HG02840 (cell line): ENCODE data around the gene KCNAB3.

Experiments used
- ATAC-seq: cut with Tn5 transposase; IDR thresholded peaks from one replicate; pipeline ENCODE4 v1.9.1; 2021; ENCODE audit warnings: mild to moderate bottlenecking, moderate library complexity, moderate number of reproducible peaks; ENCODE audit not compliant: unreplicated experiment, low FRiP score

KCNAB3 gene

DNA sequence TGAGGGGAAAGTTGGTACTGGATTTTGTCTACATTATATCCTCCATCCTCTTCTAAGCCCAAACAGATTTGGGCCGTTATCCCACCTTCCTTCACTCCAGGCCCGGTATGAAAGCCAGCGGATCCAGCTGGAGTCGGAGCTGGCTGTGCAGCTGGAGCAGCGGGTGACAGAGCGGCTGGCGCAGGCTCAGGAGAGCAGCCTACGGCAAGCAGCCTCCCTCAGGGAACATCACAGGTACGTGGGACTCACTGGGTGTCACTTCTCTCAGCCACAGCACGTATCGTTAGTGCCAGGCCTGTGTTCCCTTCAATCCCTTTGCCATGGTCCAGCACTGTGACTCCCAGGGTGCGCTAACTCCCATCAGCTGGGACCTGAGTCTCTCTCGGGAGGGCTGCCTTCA lies 13.6 kb upstream of the KCNAB3 start:
- no peak for ATAC-seq

DNA sequence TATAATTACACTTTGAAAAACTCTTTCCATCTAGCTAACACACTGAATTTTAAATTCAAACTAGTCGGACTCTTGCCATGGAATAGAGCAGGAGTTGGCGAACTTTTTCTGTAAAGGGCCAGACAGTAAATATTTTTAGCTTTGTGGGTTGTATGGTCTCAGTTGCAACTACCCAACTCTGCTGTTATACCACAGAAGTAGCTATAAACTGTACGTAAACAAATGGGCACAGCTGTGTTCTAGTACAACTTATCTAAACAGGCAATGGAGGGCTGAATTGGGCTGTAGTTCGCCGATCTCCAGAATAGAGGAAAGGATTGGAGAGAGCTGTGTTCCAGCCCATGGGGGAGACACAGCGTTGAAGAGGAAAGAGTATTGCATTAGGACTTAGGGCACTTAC lies 11.1 kb upstream of the KCNAB3 start:
- no peak for ATAC-seq

DNA sequence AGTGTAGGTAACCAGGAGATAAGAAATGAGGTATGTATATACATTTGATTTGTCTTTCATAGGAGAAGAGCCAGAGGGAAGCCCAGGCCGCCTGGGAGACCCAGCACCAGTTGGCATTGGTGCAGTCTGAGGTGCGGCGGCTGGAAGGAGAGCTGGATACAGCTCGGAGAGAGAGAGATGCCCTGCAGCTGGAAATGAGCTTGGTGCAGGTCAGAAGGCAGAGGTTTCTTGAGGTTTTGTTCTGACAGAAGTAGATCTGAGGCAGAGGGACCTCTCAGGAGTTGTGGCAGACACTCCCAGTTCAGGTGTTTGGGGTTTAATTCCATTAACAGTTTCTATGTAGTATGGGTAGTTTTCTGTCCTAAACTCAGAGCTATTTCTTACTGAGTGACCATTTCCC lies 10.4 kb upstream of the KCNAB3 start:
- no peak for ATAC-seq

DNA sequence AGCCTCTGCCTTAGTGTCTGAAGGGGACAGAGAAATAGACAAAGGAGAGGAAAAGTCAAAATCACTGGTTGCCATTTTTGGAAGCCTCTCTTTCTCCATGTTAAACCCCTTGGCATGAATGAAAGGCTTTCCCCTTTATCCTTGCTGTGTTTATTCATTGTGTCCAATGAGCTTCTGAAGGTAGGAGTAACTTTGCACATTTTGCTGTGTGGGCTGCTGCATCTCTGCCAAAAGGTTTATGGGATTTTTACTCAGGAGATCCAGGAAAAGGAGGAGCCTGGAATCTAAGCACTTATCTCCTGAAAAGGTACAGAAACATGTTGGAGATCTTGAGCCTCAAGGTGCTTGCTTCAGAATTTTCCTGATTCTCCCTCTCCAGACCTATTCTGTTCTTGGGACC lies 6.2 kb upstream of the KCNAB3 start:
- ATAC-seq: no peak

DNA sequence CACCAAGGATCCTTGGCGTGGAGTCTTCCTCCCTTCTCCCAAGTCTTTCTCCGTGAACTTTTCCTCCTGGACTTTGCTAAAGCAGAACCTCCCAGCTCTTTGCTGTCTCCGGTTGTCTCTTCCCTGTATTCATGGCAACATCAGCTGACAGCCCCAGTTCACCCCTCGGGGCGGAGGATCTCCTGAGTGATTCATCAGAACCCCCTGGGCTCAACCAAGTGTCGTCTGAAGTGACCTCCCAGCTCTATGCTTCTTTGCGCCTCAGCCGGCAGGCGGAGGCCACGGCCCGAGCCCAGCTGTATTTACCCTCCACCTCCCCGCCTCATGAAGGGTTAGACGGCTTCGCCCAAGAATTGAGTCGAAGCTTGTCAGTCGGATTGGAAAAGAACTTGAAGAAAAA lies 3.3 kb upstream of the KCNAB3 start:
- no peak for ATAC-seq

DNA sequence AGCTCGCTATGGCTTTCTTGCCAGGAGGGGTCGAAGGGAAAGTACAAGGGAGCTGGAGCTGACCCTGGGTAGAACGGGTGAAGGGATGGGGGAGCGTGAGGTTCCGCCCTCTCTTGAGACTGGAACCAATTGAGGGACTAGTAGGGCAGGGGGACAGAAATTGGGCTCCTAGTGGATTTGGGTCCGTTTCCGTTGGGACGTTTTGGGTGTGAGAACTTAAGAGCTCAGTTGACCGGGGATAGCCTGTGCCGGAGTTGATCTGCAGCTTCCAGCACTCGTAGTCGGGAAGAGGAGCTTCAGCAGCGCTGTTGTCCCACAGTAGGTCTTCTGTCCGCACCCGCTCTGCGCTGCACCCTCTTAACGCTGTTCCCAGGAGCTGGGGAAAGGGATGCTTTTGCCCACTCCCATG lies 2.8 kb upstream of the KCNAB3 start:
- ATAC-seq: no peak

DNA sequence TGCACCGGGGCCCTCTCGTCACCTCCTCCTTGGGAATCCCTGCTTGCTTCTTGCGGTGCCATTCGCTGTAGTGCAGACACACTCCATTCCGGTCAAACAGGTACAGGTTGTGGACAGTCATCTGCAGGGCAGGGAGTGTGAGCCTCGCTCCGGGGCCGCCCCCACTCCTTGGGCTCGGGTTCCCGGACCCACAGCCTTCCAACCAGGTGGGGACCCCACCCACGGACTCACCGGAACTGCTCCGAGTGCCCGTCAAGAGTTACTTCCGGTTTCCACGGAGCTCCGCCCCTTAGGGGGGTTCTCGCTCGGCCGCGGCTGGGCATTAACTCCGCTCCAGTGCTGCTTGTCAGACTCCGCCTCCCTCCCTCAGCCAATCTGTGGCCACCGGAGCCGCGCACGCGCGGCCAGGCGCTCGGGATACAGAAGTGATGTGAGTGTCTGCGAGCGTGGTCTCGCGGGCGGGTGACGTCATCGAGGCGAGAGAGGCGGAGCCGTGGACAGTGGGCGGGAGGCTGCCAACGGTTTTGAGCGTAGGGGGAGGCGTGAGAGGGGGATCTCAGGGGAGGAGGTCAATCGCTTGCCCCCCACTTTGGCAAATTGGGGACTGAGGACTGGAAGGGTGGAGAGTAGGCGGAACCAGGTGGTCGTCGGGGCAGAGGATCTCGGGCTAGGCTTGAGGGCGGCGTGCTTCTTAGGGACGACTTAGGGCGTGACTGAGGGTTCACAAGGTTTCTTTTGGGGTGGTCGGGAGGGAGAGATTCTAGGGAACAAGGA lies 2.2 kb upstream of the KCNAB3 start, which contains the start of the genes CNTROB and TRAPPC1:
Gene CNTROB, plus strand, starts transcription at position 498 of the 774 bp plus-strand sequence. CDS start 874 bp downstream, outside the sequence.
Gene TRAPPC1, minus strand, starts transcription at position 238 of the 774 bp plus-strand sequence. Its CDS starts 117 bp downstream, at position 121.
- ATAC-seq: peak; percentile 95

DNA sequence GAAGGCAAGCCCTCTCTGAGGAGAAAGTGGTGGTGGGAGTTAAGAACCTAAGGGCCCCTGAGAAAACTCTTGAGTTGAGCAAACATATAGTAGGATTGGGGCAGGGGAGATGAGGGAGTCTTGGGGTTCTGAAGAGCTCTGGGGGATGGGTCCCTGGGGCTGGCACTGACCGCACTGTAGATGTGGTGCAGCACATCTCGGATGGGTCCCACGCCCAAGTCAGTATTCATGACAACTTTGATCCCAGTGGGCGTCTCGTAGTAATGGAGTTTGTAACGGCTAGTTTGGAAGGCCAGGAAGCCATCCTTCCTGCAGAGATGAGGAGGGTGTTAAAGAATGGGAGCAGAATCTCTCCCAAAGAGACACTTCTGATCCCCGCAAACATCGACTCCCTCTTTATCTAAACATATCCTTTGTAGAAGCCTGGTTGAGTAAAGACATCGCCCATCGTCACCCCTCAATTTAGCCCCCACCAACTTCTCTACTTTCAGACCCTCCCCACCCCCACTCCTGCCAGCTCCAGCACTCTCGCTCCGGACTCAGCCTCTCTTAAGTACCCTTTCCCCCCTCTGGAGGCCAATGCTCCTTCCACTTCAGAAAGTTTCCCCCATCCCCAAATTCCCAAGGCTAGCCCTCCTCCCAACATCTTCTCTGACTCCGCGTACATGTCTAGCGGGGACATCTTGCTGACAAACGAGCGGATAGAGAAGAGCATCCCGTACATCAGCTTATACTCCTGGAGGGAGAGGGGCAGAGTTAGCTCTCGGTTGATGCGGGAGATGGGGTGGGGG lies 1.4 kb upstream of the KCNAB3 start:
- no peak for ATAC-seq

DNA sequence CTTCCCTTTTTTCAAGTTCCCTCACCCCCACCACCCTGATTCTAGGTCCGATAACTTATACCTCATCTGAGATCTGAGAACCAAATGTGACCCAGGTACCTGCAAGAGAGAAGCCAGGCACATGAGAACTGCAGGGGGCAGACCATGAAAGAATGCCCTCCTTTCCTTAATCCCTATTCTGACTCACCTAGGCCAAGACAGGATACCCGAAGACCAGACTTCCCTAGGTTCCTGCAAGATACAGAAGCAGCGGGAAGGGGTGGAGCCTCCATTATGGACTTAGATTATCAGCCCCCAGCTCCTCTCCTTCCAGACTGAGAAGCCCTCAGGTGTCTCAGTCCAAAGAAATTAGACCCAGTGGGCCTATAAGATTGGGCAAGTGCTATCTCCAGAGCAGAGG lies 2.1 kb downstream of the KCNAB3 start:
- no peak for ATAC-seq

DNA sequence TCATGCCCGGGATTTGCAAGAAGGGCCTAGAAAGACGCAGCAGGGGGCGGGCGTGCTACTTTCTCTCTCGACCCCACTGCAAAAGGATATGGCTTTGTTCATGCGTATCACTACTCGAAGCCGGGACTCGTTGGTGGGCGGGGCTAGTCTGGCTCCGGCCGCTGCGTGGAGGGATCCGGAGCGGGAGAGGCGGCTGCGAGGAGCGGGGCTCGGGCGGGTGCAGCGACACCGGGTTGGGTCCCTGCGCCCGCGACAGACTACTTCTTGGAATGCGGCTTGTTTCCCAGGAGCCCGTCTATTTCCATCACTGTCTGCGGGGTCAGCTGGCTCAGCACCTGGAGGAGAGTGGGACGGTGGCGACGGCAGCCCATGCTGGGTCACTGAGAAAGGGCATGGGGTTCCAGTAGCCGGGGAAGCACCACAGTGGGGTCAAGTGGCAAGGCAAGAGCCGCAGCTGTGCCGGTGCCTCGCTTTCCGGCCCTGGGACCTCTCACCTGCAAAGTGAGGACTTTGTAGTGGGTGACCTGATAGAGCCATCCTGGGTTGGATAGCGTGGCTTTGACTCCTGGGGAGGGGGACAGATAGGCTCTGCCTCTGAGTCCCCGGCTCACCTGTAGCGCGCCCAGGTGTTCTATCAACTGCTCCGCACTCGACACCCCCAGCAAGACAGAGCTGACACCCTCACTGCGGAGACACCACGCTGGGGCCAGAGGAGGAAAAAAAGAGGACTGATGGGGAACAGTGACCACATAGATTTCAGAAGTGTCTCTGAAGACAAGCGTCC lies 6.6 kb downstream of the KCNAB3 start:
- no peak for ATAC-seq

DNA sequence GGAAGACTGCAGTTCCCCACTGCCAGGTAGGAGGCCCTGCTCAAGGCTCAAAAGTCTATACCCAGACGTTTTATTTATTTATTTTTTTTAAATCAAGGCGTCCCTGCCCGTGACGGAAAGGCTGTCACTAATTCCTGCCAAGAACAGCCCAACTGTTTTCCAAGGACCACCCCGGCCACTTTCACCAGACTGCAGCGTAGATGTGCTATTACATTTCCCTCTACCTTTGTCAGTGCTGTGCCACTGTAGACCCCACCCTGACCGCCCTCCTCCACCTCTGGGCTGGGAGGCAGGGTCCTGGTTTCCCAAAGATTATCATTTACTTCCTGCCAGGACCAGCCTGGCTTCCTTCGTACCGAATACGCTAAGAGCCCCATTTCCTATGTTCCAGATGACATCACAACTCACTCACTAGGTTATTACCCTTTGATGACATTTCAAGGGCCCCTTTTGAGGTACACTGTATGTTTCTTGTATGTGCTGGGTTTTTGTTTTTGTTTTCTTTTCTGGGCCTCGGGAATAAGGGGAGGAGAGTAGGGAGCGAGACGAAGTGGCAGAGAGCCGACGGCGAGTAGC lies 7.3 kb downstream of the KCNAB3 start:
- ATAC-seq: no peak

DNA sequence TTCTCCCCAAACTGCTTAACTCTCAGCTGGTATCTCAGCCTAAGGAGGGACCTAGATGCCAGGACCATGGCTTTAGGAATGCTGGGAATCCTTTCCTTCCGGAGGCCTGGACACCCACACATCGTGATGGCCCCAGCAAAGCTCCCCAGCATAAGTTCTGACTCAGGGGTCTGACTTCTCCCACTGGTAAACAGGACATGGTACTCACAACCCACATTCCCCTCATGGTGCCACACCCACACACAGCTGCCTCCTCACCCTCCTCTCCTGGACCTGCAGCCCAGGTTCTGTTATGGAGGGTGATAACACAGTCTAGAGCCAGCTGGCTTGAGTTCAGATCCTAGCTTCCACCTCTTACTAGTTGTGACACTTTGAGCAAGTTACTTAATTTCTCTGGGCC lies 12.8 kb downstream of the KCNAB3 start:
- ATAC-seq: no peak

DNA sequence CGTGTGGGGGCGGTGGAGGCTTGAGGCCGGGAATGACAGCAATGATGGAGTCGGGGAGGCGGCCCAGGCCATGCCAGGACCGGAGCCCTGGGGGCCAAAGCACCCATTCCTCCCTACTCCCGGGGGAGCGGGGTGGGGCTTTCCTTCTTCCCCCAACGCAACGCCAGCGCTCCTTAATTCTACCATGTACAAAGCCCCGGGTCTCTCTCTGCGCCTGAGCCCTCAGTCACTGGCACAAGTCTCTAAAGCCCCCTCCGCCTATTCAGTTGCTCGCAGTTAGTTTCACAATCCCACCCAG lies 13.3 kb downstream of the KCNAB3 start:
- peak; percentile 20 for ATAC-seq

DNA sequence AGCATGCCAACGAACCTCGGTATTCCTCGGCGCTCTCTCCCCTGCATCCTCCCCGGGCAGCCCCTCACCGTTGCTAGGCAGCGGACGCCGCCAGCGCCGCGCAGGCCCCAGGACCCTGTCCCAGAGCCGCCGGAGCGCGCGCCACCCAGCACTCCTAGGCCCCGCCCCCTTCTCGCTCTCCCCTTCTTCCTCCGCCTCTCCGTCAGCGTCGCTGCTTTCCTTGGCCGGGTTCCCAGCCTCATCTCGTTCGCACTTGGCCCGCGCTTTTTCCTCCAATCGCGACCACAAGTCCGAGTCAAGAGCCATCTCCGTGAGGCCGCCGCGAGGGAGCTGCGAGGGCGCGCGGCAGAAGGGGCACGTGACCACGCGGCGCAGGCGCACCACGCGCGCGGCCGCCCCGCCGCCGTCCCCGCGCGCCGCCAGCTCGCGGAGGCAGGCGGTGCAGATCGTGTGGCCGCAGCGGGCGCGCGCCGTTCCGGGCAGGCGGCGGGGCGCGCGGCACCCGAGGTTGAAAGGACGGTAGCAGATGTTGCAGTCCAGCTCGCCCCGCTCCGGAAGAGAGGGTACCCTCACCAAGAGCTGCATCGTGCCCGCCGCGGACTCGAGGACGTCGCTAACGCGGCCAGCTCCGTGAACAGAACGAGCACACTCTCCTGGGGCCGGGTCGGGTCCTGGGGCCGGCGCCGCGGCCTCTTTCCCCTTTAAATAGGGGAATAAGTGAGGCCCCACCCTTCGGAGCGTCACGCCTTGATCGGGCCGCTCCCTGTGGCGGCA lies 13.9 kb downstream of the KCNAB3 start, which contains the start of gene RNF227:
Gene RNF227, minus strand, starts transcription at position 679 of the 774 bp plus-strand sequence. Its CDS starts 94 bp downstream, at position 585.
- peak; percentile 66 for ATAC-seq

DNA sequence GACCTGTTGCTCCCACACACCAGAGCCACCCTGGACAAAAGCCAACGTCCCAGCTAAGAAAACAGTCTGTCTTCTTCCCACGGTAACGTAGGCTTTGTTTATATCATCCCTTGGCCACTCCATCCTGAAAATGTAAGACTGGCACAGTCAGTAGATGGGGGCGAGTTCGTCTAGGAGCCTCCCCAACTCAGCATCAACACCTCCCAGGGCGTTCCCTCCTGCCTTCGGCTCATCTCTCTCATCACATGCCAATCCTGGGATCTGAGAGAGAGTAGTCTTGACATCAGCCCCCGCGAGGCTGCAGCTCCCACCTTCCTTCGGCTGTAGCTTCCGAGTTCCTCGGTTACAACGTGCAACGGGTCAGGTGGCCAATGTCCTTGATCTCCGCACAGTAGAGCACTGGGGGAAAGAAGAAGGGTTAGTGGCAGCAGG lies 14.5 kb downstream of the KCNAB3 start:
- ATAC-seq: peak; percentile 16

DNA sequence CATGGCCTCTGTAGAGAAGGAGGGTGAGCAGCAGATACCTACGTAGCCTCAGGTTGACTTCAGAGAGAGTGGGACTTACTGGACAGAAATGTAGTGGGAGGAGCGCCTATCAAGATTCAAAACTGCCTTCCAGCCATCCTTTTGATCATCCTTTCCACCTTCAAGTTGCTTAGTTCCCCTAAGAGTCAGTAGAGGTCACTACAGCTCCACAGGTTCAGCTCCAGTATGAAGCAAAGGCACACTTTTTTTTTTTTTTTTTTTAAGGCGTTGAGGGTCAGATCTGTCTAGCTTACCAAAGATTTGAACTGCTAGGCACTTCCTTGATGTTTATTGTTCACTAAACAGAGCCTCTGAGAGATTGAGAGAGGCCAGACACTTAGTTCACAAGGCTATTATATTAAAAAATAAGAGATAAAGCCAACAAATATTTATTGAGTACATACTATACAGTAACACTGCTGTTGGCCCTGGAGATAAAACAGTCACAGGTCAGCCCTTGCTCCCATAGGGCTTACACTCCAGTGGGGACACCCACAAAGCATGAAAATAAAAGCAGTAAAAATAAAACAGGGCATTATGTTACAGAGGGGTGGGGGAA lies 16.6 kb downstream of the KCNAB3 start:
- ATAC-seq: no peak

DNA sequence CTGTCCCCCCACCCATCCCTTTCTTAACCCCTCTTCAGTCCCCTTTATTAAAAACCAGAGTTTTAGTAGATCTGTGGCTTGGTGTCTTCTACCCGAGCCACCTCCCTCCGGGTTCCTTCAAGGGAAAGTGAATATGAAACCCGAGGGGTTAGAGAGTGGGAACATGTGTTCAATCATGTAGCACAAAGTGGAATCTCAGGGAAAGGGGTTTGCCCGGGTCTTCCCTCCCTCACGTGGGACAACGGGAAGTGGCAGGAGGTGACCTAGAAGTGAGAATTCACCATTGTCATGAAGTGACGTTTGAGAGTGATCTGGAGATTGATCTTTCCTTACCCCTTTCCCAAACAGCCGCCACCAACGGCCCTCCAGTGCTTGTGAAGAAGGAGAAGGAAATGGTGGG lies 18.5 kb downstream of the KCNAB3 start:
- ATAC-seq: no peak

DNA sequence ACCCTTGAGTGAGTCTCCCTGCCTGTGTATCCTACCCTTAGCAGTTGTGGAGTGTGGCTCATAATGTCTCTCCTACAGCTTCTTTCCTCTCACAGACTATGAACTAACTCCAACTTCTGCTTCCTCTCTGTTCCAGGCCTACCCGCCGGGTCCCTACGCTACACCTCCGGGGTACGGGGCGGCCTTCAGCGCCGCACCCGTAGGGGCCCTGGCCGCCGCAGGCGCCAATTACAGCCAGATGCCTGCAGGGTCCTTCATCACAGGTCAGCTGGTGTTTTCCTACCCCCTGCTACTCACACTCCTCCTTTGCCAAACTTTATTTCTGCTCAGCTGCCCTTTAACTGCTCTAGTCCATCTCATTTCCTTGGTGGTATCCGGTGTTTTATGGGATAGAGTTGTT lies 18.9 kb downstream of the KCNAB3 start:
- no peak for ATAC-seq

DNA sequence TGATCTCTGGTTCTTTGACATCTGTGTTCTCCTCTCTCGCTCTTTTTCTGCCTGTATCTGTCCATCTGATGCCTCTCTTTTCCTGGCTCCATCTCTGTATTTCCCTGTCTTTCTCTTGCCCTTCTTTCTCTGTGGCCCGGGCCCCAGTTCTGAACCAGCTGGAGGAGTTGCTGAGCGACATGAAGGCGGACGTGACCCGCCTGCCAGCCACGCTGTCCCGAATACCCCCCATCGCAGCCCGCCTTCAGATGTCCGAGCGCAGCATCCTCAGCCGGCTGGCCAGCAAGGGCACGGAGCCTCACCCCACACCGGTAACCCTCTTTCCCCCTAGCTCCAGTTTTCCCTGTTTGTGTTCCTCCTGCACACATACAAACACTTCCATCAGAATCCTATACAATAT lies 19.4 kb downstream of the KCNAB3 start:
- ATAC-seq: no peak
